Stimulated activated memory B cell treated with anti-CD40 and anti-IgM and Interleukin-4, amounts not matched to agents 10 μg/mL and 1 μg/mL and 100 μg/mL, for 72 hours (primary cell): Measurements from ENCODE around the gene ANKRD23.

ENCODE experiments used
- ATAC-seq: fragments of 150-1000 bp; cut with Tn5 transposase; 2 replicates; pipeline ENCODE4 v1.10.0; 2021
- H3K27ac Mint-ChIP-seq: one replicate; pipeline ENCODE4 v1.8.0; 2022; ENCODE audit warnings: mild to moderate bottlenecking, mixed read lengths
- H3K27me3 Mint-ChIP-seq: one replicate; pipeline ENCODE4 v1.8.0; 2022; ENCODE audit warnings: mixed read lengths
- H3K36me3 Mint-ChIP-seq: one replicate; pipeline ENCODE4 v1.8.0; 2022; ENCODE audit warnings: mixed read lengths
- H3K4me1 Mint-ChIP-seq: one replicate; pipeline ENCODE4 v1.8.0; 2022; ENCODE audit warnings: mixed read lengths
- H3K4me3 Mint-ChIP-seq: one replicate; pipeline ENCODE4 v1.8.0; 2022; ENCODE audit warnings: mild to moderate bottlenecking, moderate library complexity, mixed read lengths
- H3K9me3 Mint-ChIP-seq: one replicate; pipeline ENCODE4 v1.8.0; 2022; ENCODE audit warnings: mixed read lengths

Gene ANKRD23

GRCh38 chr2:96824079-96824870 lies 19.5 kb downstream of the ANKRD23 start:
- Mint-ChIP-seq H3K4me3 (no peak overlapping the region), H3K36me3 (peaks cover 27% of the 10 kb centered on the region), H3K27ac (no peak overlapping the region), H3K27me3 (no peaks in the 10 kb centered on the region), H3K9me3 (no peaks in the 10 kb centered on the region), H3K4me1 (peaks cover 23% of the 10 kb centered on the region)
- no peak for ATAC-seq

- H3K27me3 Mint-ChIP-seq: no peaks in the 10 kb centered on the region
- peaks cover 26% of the 10 kb centered on the region for H3K36me3 Mint-ChIP-seq
- H3K27ac Mint-ChIP-seq: no peak overlapping the region
- peaks cover 33% of the 10 kb centered on the region for H3K4me1 Mint-ChIP-seq
- no peaks in the 10 kb centered on the region for H3K9me3 Mint-ChIP-seq
- H3K4me3 Mint-ChIP-seq: no peak overlapping the region
- ATAC-seq: no peak
Observed at GRCh38 chr2:96823198-96823597, 20.6 kb downstream of the ANKRD23 start.

DNA sequence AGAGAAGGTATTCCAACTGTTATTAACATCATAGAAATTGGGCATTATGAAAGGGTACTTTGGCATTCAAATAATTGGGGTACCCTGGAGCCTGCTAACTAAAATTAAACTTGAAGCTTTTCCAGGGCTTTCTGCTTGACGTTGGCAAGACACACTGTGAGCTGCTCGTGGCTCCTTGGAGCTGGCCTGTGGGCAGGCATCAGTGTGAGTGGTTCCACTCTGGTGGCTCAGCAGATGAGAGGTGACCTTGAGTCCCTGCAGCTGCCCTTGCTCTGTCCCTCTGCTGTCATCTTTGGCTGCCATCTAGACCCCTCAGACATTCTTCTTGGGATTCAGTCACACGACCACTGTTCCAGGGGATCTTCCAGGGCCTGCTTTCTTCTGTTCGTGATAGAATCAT lies 21.0 kb downstream of the ANKRD23 start:
- no peak overlapping the region for H3K27ac Mint-ChIP-seq

DNA sequence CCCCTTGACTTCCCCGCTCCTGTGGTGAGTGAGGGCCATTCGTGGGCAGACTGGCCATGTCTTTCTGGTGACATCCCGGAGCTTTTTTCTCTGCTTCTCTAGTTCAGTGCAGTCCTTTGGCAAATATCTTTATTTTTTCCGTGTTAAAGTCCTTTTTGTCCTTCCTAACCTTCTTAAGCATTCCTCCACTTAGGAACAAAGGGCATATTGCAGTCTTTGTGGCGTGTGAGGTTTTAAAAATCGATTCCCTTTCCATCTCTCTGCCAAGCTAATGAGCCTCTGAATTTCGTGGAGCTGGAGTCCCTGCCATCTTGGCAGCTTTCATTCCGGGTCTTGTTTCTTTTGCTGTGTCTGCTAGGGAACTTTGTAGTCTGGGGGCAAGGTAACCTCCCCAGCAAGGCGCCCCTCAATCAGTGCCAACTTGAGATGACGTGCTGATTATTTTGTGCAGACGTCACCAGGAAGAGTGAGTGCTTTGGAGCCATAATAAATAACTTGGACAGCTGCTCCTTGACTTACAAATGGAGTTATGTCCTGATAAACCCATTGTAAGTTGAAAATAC lies 22.6 kb downstream of the ANKRD23 start:
- H3K27me3 Mint-ChIP-seq: no peaks in the 10 kb centered on the region
- ATAC-seq: no peak
- peaks cover 28% of the 10 kb centered on the region for H3K36me3 Mint-ChIP-seq
- H3K4me3 Mint-ChIP-seq: no peak overlapping the region
- peaks cover 45% of the 10 kb centered on the region for H3K4me1 Mint-ChIP-seq
- H3K27ac Mint-ChIP-seq: no peak overlapping the region
- H3K9me3 Mint-ChIP-seq: no peaks in the 10 kb centered on the region

More for the DNA sequence above, 21.0 kb downstream of the ANKRD23 start:
- no peak for ATAC-seq
- no peaks in the 10 kb centered on the region for H3K9me3 Mint-ChIP-seq
- H3K27me3 Mint-ChIP-seq: no peaks in the 10 kb centered on the region
- H3K4me1 Mint-ChIP-seq: peaks cover 38% of the 10 kb centered on the region
- H3K4me3 Mint-ChIP-seq: no peak overlapping the region
- H3K36me3 Mint-ChIP-seq: peaks cover 28% of the 10 kb centered on the region

DNA sequence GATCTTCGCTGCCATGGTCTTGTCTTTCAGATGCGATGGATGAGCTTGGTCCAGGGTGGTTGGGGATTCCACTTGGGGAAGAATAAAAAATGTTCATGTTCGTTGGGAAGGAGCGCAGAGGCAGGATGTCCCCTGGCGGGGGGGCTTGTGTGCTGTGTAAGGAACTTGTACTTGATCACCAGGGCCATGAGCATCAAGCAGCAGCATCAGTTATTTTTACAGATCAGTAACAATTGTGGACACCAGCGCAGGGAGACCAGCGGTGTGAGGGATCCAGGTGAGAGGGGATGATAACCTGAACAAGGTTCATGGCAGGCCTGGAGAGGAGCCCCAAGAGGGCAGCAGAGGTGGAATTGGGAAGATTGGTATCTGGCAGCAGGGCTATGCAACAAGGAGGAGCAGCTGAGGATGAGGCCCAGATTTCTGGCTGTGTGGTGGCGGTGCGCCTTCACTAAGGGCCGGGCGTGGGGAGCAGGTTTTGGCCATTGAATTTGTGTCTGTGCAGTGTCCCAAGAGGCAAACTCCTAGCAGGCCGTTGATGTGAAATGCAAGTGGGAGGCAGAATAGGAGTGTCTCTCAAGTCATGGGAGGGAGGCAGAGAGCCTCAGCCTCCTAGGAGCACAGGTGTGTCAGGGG lies 23.8 kb downstream of the ANKRD23 start:
- Mint-ChIP-seq H3K9me3 (no peaks in the 10 kb centered on the region), H3K36me3 (peaks cover 24% of the 10 kb centered on the region), H3K27ac (peak overlapping the region; percentile 21), H3K4me1 (peaks cover 52% of the 10 kb centered on the region), H3K27me3 (no peaks in the 10 kb centered on the region), H3K4me3 (peak overlapping the region; percentile 8)
- no peak for ATAC-seq

- Mint-ChIP-seq H3K4me3 (peak overlapping the region; percentile 41), H3K27ac (peak overlapping the region; percentile 21)
Observed at GRCh38 chr2:96819128-96819875, 24.5 kb downstream of the ANKRD23 start.

DNA sequence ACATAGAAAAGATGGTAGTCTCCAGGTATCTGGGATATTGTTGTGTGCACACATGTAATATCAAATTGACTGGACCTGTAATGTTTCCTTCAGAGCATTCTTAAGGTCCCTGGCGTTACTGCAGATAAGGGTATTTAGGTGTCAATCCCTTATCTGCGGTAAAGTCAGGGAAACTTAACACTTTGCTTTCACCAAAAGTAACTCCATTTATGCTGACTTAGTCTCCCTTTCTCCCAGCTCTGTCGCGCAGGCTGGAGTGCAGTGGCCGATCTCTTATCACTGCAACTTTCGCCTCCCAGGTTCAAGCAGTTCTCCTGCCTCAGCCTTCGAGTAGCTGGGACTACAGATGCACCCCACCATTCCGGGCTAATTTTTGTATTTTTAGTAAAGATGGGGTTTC lies 25.9 kb downstream of the ANKRD23 start:
- peaks cover 25% of the 10 kb centered on the region for H3K36me3 Mint-ChIP-seq
- peak overlapping the region; percentile 79 for H3K4me3 Mint-ChIP-seq
- peak overlapping the region; percentile 26 for H3K27ac Mint-ChIP-seq
- H3K27me3 Mint-ChIP-seq: no peaks in the 10 kb centered on the region
- ATAC-seq: no peak
- no peaks in the 10 kb centered on the region for H3K9me3 Mint-ChIP-seq
- peaks cover 60% of the 10 kb centered on the region for H3K4me1 Mint-ChIP-seq

More at GRCh38 chr2:96819128-96819875, 24.5 kb downstream of the ANKRD23 start:
- ATAC-seq: no peak
- Mint-ChIP-seq H3K9me3 (no peaks in the 10 kb centered on the region), H3K36me3 (peaks cover 24% of the 10 kb centered on the region), H3K27me3 (no peaks in the 10 kb centered on the region), H3K4me1 (peaks cover 55% of the 10 kb centered on the region)

GRCh38 chr2:96816836-96817702 lies 26.8 kb downstream of the ANKRD23 start:
- peak overlapping the region; percentile 26 for H3K27ac Mint-ChIP-seq
- H3K4me3 Mint-ChIP-seq: peak overlapping the region; percentile 79
- peaks cover 66% of the 10 kb centered on the region for H3K4me1 Mint-ChIP-seq

DNA sequence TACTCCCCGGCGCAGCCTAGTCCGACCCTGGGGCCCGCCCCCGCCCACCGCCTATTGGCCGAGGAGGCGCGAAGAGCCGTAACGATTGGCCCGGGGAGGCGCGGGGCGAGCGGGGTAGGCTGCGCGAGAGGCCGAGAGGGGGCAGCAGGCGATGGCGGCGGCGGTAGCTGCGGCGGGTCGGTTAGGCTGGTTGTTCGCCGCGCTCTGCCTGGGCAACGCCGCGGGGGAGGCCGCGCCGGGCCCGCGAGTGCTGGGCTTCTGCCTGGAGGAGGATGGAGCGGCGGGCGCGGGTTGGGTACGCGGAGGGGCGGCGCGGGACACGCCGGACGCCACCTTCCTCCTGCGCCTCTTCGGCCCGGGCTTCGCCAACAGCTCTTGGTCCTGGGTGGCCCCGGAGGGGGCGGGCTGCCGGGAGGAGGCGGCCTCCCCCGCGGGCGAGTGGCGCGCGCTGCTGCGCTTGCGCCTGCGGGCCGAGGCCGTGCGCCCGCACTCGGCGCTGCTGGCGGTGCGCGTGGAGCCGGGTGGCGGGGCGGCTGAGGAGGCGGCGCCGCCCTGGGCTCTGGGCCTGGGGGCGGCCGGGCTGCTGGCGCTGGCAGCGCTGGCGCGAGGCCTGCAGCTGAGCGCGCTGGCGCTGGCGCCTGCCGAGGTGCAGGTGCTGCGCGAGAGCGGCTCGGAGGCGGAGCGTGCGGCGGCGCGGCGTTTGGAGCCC lies 27.5 kb downstream of the ANKRD23 start, which contains the start of gene CNNM3:
TSS of gene CNNM3 (plus strand) at position 142 of the 709 bp plus-strand sequence. CDS start at position 152, 10 bp downstream.
- Mint-ChIP-seq H3K4me3 (peak within 1 kb of the TSS; percentile 87), H3K4me1 (peaks cover 71% of the 10 kb centered on the region), H3K9me3 (no peaks in the 10 kb centered on the region), H3K36me3 (peaks cover 33% of the 10 kb centered on the region), H3K27ac (peak within 1 kb of the TSS; percentile 77), H3K27me3 (no peaks in the 10 kb centered on the region)
- ATAC-seq: peak; percentile 98

More at GRCh38 chr2:96816836-96817702, 26.8 kb downstream of the ANKRD23 start:
- no peaks in the 10 kb centered on the region for H3K27me3 Mint-ChIP-seq
- no peaks in the 10 kb centered on the region for H3K9me3 Mint-ChIP-seq
- ATAC-seq: no peak
- H3K36me3 Mint-ChIP-seq: peaks cover 32% of the 10 kb centered on the region

- H3K9me3 Mint-ChIP-seq: no peaks in the 10 kb centered on the region
- H3K4me3 Mint-ChIP-seq: peak overlapping the region; percentile 87
- no peaks in the 10 kb centered on the region for H3K27me3 Mint-ChIP-seq
- ATAC-seq: peak; percentile 2
- H3K36me3 Mint-ChIP-seq: peaks cover 37% of the 10 kb centered on the region
- peaks cover 71% of the 10 kb centered on the region for H3K4me1 Mint-ChIP-seq
- H3K27ac Mint-ChIP-seq: peak overlapping the region; percentile 77
Observed at GRCh38 chr2:96815326-96816126, 28.3 kb downstream of the ANKRD23 start.

- peaks cover 39% of the 10 kb centered on the region for H3K36me3 Mint-ChIP-seq
- H3K4me3 Mint-ChIP-seq: no peak overlapping the region
- peaks cover 56% of the 10 kb centered on the region for H3K4me1 Mint-ChIP-seq
- no peak overlapping the region for H3K27ac Mint-ChIP-seq
- no peaks in the 10 kb centered on the region for H3K9me3 Mint-ChIP-seq
- no peak for ATAC-seq
- H3K27me3 Mint-ChIP-seq: no peaks in the 10 kb centered on the region
Observed at GRCh38 chr2:96813656-96814055, 30.2 kb downstream of the ANKRD23 start.

- H3K4me3 Mint-ChIP-seq: no peak overlapping the region
- H3K36me3 Mint-ChIP-seq: peaks cover 35% of the 10 kb centered on the region
- no peaks in the 10 kb centered on the region for H3K27me3 Mint-ChIP-seq
- peaks cover 47% of the 10 kb centered on the region for H3K4me1 Mint-ChIP-seq
- ATAC-seq: no peak
- no peak overlapping the region for H3K27ac Mint-ChIP-seq
- no peaks in the 10 kb centered on the region for H3K9me3 Mint-ChIP-seq
Observed at GRCh38 chr2:96811917-96812316, 31.9 kb downstream of the ANKRD23 start.

- no peak for ATAC-seq
- no peak overlapping the region for H3K4me3 Mint-ChIP-seq
- peaks cover 56% of the 10 kb centered on the region for H3K4me1 Mint-ChIP-seq
- H3K9me3 Mint-ChIP-seq: no peaks in the 10 kb centered on the region
- H3K27ac Mint-ChIP-seq: peak overlapping the region; percentile 44
- H3K36me3 Mint-ChIP-seq: peaks cover 40% of the 10 kb centered on the region
- no peaks in the 10 kb centered on the region for H3K27me3 Mint-ChIP-seq
Observed at GRCh38 chr2:96810783-96811192, 33.0 kb downstream of the ANKRD23 start.
